ENCODE measurements around the gene NAT16.

NAT16 gene

DNA sequence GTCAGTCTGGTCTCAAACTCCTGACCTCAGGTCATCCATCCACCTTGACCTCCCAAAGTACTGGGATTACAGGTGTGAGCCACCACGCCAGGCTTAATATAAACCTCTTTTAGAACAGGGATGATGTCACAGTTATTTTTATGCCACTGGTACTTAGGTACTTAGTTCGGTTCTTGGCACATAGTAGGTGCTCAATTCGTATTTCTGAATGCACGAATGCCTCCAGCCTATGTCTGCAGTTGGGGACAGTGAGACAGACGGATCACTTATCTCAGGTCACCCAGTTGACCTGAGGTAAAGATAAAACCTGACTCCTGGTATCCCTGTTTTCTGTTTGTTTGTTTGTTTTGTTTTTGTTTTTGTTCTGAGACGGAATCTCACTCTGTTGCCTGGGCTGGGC, 6.1 kb upstream of the NAT16 start:
- no peak for DNase-seq (ENCODE audit: low spot score)
- TF ChIP-seq, protein P1, sequence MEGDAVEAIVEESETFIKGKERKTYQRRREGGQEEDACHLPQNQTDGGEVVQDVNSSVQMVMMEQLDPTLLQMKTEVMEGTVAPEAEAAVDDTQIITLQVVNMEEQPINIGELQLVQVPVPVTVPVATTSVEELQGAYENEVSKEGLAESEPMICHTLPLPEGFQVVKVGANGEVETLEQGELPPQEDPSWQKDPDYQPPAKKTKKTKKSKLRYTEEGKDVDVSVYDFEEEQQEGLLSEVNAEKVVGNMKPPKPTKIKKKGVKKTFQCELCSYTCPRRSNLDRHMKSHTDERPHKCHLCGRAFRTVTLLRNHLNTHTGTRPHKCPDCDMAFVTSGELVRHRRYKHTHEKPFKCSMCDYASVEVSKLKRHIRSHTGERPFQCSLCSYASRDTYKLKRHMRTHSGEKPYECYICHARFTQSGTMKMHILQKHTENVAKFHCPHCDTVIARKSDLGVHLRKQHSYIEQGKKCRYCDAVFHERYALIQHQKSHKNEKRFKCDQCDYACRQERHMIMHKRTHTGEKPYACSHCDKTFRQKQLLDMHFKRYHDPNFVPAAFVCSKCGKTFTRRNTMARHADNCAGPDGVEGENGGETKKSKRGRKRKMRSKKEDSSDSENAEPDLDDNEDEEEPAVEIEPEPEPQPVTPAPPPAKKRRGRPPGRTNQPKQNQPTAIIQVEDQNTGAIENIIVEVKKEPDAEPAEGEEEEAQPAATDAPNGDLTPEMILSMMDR (IDR thresholded peaks at IDR 0.05; ENCODE audit: extremely low read depth, missing control alignments): no peak

DNA sequence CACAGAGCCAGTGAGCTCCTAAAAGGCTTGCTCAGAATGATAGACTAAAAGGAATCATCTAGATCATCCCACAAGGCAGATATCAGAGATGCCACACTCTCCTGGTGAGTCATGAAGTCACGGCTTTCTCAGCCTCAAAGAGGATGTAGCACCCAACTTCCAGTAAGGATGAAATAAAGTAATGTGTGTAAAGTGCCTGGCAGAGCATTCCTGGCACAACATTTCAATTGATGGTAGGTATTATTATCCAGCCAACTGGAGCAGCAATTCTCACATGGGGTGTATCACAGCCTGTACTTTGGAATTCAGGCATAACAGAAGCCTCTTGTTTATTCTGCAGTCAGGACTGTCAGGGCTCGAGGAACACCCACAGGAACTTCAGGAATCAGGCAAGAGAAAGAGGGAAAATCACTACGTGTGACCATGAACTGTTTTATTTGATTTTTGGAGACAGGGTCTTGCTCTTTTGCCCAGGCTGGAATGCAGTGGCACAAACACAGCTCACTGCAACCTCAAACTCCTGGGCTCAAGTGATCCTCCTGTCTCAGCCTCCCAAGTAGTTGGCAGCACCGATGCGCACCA, 5.3 kb upstream of the NAT16 start:
- no peak for DNase-seq (ENCODE audit: low spot score)
- TF ChIP-seq, protein P1 (IDR thresholded peaks at IDR 0.05; ENCODE audit: extremely low read depth, missing control alignments): no peak

DNA sequence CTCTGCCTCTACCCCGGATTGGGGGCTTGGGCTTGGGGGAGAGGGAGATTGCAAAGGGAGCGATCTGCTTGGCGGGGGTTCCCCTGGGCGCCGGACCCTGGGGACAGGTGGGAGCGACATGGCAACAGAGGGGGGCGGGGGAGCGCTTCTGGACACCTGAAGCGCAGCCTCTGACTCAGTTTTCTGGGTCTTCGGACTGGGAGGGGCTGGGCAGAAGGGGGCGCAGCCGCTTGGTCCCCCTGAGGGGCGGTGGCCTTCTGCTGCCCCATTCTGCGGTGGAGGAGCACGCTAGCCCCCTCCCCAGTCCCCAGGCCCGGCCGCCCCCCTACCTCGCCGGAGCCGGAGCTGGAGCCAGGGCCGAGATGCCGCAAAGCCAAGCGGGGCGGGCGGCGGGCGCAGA, 380 bp downstream of the NAT16 start:
- DNase-seq (ENCODE audit: low spot score): no peak
- TF ChIP-seq, protein P1 (IDR thresholded peaks at IDR 0.05; ENCODE audit: extremely low read depth, missing control alignments): no peak

DNA sequence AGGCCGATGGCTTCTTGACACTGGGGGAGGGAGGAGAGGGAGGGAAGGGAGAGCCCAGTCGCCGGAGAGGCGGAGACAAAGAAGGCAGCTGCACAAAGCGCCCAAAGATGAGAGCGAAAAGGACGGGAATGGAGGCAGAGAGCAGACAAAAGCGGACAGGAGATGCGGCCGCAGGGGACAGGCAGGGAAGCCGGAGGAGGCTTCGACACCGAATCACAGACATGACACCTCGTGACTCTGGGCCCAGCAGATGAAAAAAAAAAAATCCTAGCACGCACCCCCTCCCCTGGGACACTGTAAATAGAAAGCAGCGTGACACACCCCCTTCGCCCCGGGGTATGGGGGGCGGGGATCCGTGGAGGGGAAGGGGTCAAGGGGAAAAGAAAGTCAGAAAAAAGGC, 976 bp downstream of the NAT16 start:
- no peak for DNase-seq (ENCODE audit: low spot score)

DNA sequence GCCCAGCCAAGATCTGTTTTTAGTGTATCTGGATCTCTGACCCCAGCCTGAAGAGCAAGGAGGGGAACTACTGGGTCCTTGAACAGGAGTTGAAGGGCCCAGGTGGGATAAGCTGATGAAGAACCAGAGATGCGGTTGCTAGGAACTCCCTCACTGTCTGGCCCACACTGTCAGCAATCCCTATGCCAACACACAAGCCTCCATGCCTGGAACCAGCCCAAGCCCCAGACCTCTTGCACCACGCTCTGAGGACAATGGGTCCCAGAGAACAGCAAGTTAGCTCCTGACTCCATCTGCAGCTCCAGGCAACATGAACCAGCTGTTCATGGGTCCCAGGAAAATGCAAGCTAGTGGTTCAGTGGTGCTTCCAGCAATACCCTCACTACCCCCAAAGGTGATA, 2.4 kb downstream of the NAT16 start:
- DNase-seq (ENCODE audit: low spot score): no peak
- TF ChIP-seq, protein P1 (IDR thresholded peaks at IDR 0.05; ENCODE audit: extremely low read depth, missing control alignments): no peak

More for the DNA sequence above, 976 bp downstream of the NAT16 start:
- TF ChIP-seq, protein P1 (IDR thresholded peaks at IDR 0.05; ENCODE audit: extremely low read depth, missing control alignments): no peak

DNA sequence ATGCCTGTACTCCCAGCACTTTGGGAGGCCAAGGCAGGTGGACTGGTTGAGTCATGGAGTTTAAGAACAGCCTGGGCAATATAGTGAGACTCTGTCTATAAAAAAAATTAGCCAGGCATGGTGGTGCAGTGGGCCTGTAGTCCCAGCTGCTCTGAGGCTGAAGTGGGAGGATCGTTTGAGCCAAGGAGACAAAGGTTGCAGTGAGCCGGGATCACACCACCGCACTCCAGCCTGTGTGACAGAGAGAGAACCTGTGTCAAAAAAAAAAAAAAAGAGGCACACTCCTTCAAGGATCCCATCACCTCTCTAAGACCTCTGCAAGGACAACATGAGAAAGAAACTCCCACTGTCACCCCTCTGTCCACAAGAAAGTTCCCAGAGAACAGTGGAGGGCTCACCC, 4.4 kb downstream of the NAT16 start:
- no peak for DNase-seq (ENCODE audit: low spot score)
- TF ChIP-seq, protein P1 (IDR thresholded peaks at IDR 0.05; ENCODE audit: extremely low read depth, missing control alignments): no peak

DNA sequence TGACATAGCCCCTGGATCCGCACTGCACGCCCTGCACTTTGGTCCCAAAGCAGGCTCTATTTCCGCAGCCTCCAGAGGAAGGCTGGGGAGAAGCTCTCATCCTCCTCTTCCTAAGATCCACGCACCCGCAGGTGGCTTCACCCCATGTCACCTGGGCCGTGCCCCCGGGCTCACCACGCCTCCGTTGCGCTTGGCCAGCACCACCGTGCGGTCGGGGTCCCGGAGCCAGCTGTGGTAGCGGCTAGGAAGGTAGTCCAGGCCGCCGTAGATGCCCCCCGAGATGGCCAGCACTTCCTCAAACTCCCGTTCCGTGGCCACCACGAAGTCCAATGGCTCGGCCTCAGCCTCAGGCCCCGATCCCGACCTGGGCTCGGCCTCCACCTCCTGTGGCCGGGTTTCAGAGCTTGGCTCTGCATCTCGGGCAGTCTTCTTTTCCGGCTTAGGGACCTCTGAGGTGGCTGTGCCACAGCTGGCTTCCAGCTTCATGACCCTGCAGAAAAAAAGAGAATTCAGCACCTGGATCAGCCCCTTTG, 5.7 kb downstream of the NAT16 start:
- DNase-seq (ENCODE audit: low spot score): no peak
- TF ChIP-seq, protein P1 (IDR thresholded peaks at IDR 0.05; ENCODE audit: extremely low read depth, missing control alignments): no peak
